GM19372 (cell line): ENCODE data around the gene SAAL1.

Experiments used
- ATAC-seq: cut with Tn5 transposase; IDR thresholded peaks from one replicate; pipeline ENCODE4 v1.9.1; 2021; ENCODE audit warnings: mild to moderate bottlenecking, low read depth, moderate library complexity; ENCODE audit not compliant: unreplicated experiment

Gene SAAL1

GRCh38 chr11:18088366-18088765 lies 17.5 kb downstream of the SAAL1 start:
- ATAC-seq = no peak

GRCh38 chr11:18081551-18081950 lies 24.3 kb downstream of the SAAL1 start:
- no peak for ATAC-seq

GRCh38 chr11:18080451-18080850 lies 25.4 kb downstream of the SAAL1 start:
- no peak for ATAC-seq

- no peak for ATAC-seq
Measured at GRCh38 chr11:18078909-18079308, 27.0 kb downstream of the SAAL1 start.

- ATAC-seq = no peak
Measured at GRCh38 chr11:18075444-18075843, 30.4 kb downstream of the SAAL1 start.

GRCh38 chr11:18071098-18071705 lies 34.7 kb downstream of the SAAL1 start:
- no peak for ATAC-seq

GRCh38 chr11:18067372-18067771 lies 38.5 kb downstream of the SAAL1 start:
- ATAC-seq = no peak

GRCh38 chr11:18066626-18067025 lies 39.3 kb downstream of the SAAL1 start:
- ATAC-seq = no peak

- ATAC-seq = no peak
Measured at GRCh38 chr11:18065572-18065971, 40.3 kb downstream of the SAAL1 start.

GRCh38 chr11:18064450-18065054 lies 41.3 kb downstream of the SAAL1 start:
- no peak for ATAC-seq

GRCh38 chr11:18063862-18064434 lies 41.9 kb downstream of the SAAL1 start:
- ATAC-seq = no peak

- no peak for ATAC-seq
Measured at GRCh38 chr11:18063125-18063524, 42.8 kb downstream of the SAAL1 start.

GRCh38 chr11:18061351-18061750 lies 44.5 kb downstream of the SAAL1 start:
- ATAC-seq = no peak

- ATAC-seq = no peak
Measured at GRCh38 chr11:18056561-18057181, 49.2 kb downstream of the SAAL1 start.

- no peak for ATAC-seq
Measured at GRCh38 chr11:18054511-18055103, 51.3 kb downstream of the SAAL1 start.

GRCh38 chr11:18050848-18051247 lies 55.0 kb downstream of the SAAL1 start:
- no peak for ATAC-seq

GRCh38 chr11:18046116-18046777 lies 59.6 kb downstream of the SAAL1 start, which contains the start of gene TPH1:
TSS of gene TPH1 (minus strand) at chr11:18046269. CDS start at chr11:18040762, 5,507 bp downstream.
- ATAC-seq = no peak

- no peak for ATAC-seq
Measured at GRCh38 chr11:18036456-18036855, 69.4 kb downstream of the SAAL1 start.
